SK-N-SH treated with all-trans-retinoic acid at 6 μM for 48 hours (cell line): ENCODE measurements around the gene PDCD5.

Experiments used
- ATAC-seq: fragments of 200-7000 bp; cut with Tn5 transposase; 3 replicates; pipeline ENCODE4 v1.9.1; 2020; ENCODE audit warnings: mild to moderate bottlenecking, moderate library complexity
- ARNTL ChIP-seq: fragments of 450-650 bp; formaldehyde crosslinking; IDR thresholded peaks from 2 replicates; pipeline ENCODE4 v1.5.0; 2020; ENCODE audit warnings: low read depth, mild to moderate bottlenecking, moderate library complexity, borderline replicate concordance
- BACH2 ChIP-seq: fragments of 250-450 bp; sonication (Bioruptor Pico); IDR thresholded peaks from 2 replicates; pipeline ENCODE4 v1.9.0; 2021; ENCODE audit warnings: mild to moderate bottlenecking, borderline replicate concordance
- CREB5 ChIP-seq: fragments of 250-450 bp; sonication (Bioruptor Pico); IDR thresholded peaks from 2 replicates; pipeline ENCODE4 v1.5.1; 2020; ENCODE audit warnings: low read depth, mild to moderate bottlenecking, moderate library complexity
- CSDC2 ChIP-seq: fragments of 250-450 bp; sonication (Bioruptor Pico); IDR thresholded peaks from 2 replicates; pipeline ENCODE4 v1.5.0; 2020; ENCODE audit warnings: mild to moderate bottlenecking, moderate library complexity
- ESRRG ChIP-seq: fragments of 250-450 bp; sonication (Bioruptor Pico); IDR thresholded peaks from 2 replicates; pipeline ENCODE4 v1.6.1; 2021; ENCODE audit warnings: mild to moderate bottlenecking
- GLIS3 ChIP-seq: fragments of 250-450 bp; sonication (Bioruptor Pico); IDR thresholded peaks from 2 replicates; pipeline ENCODE4 v1.5.0; 2020; ENCODE audit warnings: mild to moderate bottlenecking, moderate library complexity
- ISL1 ChIP-seq: fragments of 250-450 bp; sonication (Bioruptor Pico); IDR thresholded peaks from 2 replicates; pipeline ENCODE4 v2.1.2; 2022; ENCODE audit warnings: mild to moderate bottlenecking, moderate library complexity
- OSR1 ChIP-seq: fragments of 250-450 bp; sonication (Bioruptor Pico); IDR thresholded peaks from 2 replicates; pipeline ENCODE4 v1.8.0; 2022; ENCODE audit warnings: moderate library complexity, mild to moderate bottlenecking, inconsistent platforms
- PATZ1 ChIP-seq: fragments of 250-450 bp; sonication (Bioruptor Pico); IDR thresholded peaks from 2 replicates; pipeline ENCODE4 v1.8.0; 2020; ENCODE audit warnings: mild to moderate bottlenecking, moderate library complexity, borderline replicate concordance
- POU6F1 ChIP-seq: fragments of 250-450 bp; sonication (Bioruptor Pico); IDR thresholded peaks from 2 replicates; pipeline ENCODE4 v1.8.0; 2021; ENCODE audit warnings: low read depth, mild to moderate bottlenecking, moderate library complexity, borderline replicate concordance
- PPARA ChIP-seq: fragments of 250-450 bp; sonication (Bioruptor Pico); IDR thresholded peaks from 2 replicates; pipeline ENCODE4 v1.5.0; 2020; ENCODE audit warnings: mild to moderate bottlenecking, borderline replicate concordance
- RARB ChIP-seq: fragments of 250-450 bp; sonication (Bioruptor Pico); IDR thresholded peaks from 2 replicates; pipeline ENCODE4 v1.8.0; 2021; ENCODE audit warnings: mild to moderate bottlenecking, moderate library complexity
- TCF4 ChIP-seq: fragments of 250-450 bp; sonication (Bioruptor Pico); IDR thresholded peaks from 2 replicates; pipeline ENCODE4 v1.8.0; 2021; ENCODE audit warnings: mild to moderate bottlenecking, moderate library complexity, borderline replicate concordance
- TOX ChIP-seq: fragments of 250-450 bp; sonication (Bioruptor Pico); IDR thresholded peaks from 2 replicates; pipeline ENCODE4 v1.8.0; 2021; ENCODE audit warnings: mild to moderate bottlenecking, moderate library complexity, borderline replicate concordance
- TSHZ2 ChIP-seq: fragments of 250-450 bp; sonication (Bioruptor Pico); IDR thresholded peaks from 2 replicates; pipeline ENCODE4 v1.5.0; 2020; ENCODE audit warnings: mild to moderate bottlenecking, moderate library complexity
- ZC3H10 ChIP-seq: fragments of 250-450 bp; sonication (Bioruptor Pico); IDR thresholded peaks from 2 replicates; pipeline ENCODE4 v1.5.1; 2021; ENCODE audit warnings: mild to moderate bottlenecking, moderate library complexity
- ZFP3 ChIP-seq: fragments of 250-450 bp; sonication (Bioruptor Pico); IDR thresholded peaks from 2 replicates; pipeline ENCODE4 v1.5.0; 2020; ENCODE audit warnings: mild to moderate bottlenecking, moderate library complexity
- ZFP30 ChIP-seq: fragments of 450-650 bp; formaldehyde crosslinking; IDR thresholded peaks from 2 replicates; pipeline ENCODE4 v1.5.0; 2022; ENCODE audit warnings: mild to moderate bottlenecking, moderate library complexity
- ZNF565 ChIP-seq: fragments of 450-650 bp; formaldehyde crosslinking; conservative IDR thresholded peaks from 2 replicates; pipeline ENCODE4 v1.5.0; 2020; ENCODE audit warnings: low read depth, mild to moderate bottlenecking, moderate library complexity
- ZNF70 ChIP-seq: fragments of 450-650 bp; formaldehyde crosslinking; IDR thresholded peaks from 2 replicates; pipeline ENCODE4 v1.5.0; 2020; ENCODE audit warnings: mild to moderate bottlenecking, moderate library complexity
- ZNF8 ChIP-seq: fragments of 450-650 bp; formaldehyde crosslinking; IDR thresholded peaks from 2 replicates; pipeline ENCODE4 v1.5.0; 2020; ENCODE audit warnings: mild to moderate bottlenecking, moderate library complexity

PDCD5 gene

GRCh38 chr19:32555786-32556185, 25.2 kb upstream of the PDCD5 start:
- no peak for ATAC-seq
- no peak for TF ChIP-seq CSDC2 (CRISPR knock-in tag)
- no peak for TF ChIP-seq ZNF565
- TF ChIP-seq PPARA (CRISPR knock-in tag) = no peak
- TF ChIP-seq ZNF8 (CRISPR knock-in tag) = no peak
- no peak for TF ChIP-seq ISL1
- TF ChIP-seq ZFP3 (CRISPR knock-in tag) = no peak
- no peak for TF ChIP-seq POU6F1 (CRISPR knock-in tag)
- TF ChIP-seq TOX = no peak
- TF ChIP-seq PATZ1 = no peak
- TF ChIP-seq BACH2 (CRISPR knock-in tag) = no peak
- no peak for TF ChIP-seq OSR1 (CRISPR knock-in tag)
- TF ChIP-seq RARB = no peak
- TF ChIP-seq GLIS3 (CRISPR knock-in tag) = no peak
- no peak for TF ChIP-seq ZC3H10
- TF ChIP-seq ZFP30 (CRISPR knock-in tag) = no peak
- TF ChIP-seq ARNTL (CRISPR knock-in tag) = no peak

- no peak for ATAC-seq
- no peak for TF ChIP-seq TCF4 (CRISPR knock-in tag)
- no peak for TF ChIP-seq ZNF565
- TF ChIP-seq TSHZ2 (CRISPR knock-in tag) = no peak
- TF ChIP-seq, all 23 proteins: peak for 0
Measured at GRCh38 chr19:32558607-32559228, 22.3 kb upstream of the PDCD5 start.

- TF ChIP-seq PATZ1 (no peak), ZNF70 (CRISPR knock-in tag) (no peak)
- no peak for ATAC-seq
Measured at GRCh38 chr19:32563761-32564160, 17.2 kb upstream of the PDCD5 start.

GRCh38 chr19:32566246-32566830, 14.7 kb upstream of the PDCD5 start:
- no peak for ATAC-seq
- TF ChIP-seq ESRRG (CRISPR knock-in tag) (no peak), CSDC2 (CRISPR knock-in tag) (no peak), ISL1 (no peak), ZNF8 (CRISPR knock-in tag) (no peak), OSR1 (CRISPR knock-in tag) (no peak), GLIS3 (CRISPR knock-in tag) (no peak), BACH2 (CRISPR knock-in tag) (no peak), CREB5 (CRISPR knock-in tag) (no peak), TOX (no peak), ZFP30 (CRISPR knock-in tag) (no peak)
